ENCODE measurements around the gene KCNMA1. TPM values are rescaled to one million over a fixed set of nuclear protein-coding genes. Genes with fewer than 3 reads are reported as not detected.

The KCNMA1 gene
- total RNA-seq, 4 donors from 2014 or later = 68.4 to 170 (median 119) TPM

DNA sequence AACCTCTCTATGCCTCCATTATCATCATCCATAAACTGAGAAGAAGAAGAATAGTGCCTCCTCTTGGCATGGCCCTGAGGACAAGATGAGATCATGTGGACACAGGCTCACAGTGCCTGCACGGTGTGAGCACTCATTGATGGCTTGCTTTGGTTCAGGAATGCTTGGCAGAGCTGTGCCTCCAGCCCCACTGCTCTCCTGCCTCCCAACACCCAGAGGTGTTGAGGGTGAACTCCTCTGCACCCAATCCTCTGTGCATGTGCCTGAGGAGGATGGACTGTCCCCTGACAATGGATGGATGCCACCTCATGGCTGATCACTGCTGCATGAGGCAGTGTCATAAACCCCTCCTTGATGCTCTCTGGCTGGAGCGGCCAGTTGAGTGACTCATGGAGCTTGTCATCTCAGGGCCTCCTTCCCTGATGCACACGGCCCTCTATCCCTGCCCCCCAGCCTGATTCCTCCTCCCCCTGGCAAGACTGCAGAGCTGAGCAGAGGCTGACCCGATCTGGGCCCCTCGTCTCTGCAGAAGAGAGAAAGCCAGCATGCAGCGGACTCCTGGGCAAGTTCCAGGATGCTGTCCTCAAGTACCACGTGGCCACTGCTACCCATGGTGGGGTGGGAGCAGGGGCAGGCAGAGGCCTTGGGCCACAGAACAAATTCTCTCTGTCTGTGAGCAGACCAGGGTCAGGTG, 136.3 kb downstream of the KCNMA1 start:
- WGBS, 2 donors (ENCODE audit: low coverage in 1 of 2) = 45% methylated on average over 7 of the region's 7 CpGs; no CpG with 5 or more reads in 1 of the 2 donors
- no peak overlapping the region for H3K4me3 ChIP-seq
- H3K27me3 ChIP-seq = no peaks in the 10 kb centered on the region
- H3K36me3 ChIP-seq = no peaks in the 10 kb centered on the region
- H3K9me3 ChIP-seq = no peaks in the 10 kb centered on the region
- DNase-seq = no peak
- intact Hi-C loops (cut with DNase I; ENCODE audit: low total_unique reads) = no loop called here
- in situ Hi-C loops (cut with MboI; ENCODE audit: low pct_ligation_motif_present in 1 of 4, low pct_unique_long_range_greater_than_20kb in 1 of 4, low sequenced_read_pairs in 3 of 4) = no loop called here
- peak overlapping the region in 2 of 4 donors; percentile 25 to 49 for H3K27ac ChIP-seq
- TF ChIP-seq EP300 (IDR thresholded peaks at IDR 0.05; ENCODE audit: low read depth) = no peak
- peaks cover 7 to 17% (median 13%) of the 10 kb centered on the region in 4 donors for H3K4me1 ChIP-seq

DNA sequence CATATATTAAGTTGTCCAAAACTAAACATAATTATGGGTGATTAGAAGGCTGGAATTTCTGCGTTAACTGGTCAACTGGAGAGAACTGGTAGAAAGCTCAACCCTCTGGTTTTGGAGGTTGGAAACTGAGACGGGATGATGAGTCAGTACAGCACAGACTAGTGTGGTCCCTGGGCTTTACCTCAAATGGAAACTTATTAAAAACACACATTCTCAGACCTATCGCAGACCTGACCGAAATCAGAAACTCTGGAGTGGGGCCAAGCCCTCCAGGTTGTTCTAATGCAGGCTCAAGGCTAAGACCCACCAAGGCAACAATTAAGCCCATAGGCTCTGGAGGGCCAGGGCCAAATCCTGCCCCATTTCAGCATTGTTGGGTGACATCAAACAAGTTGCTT, 136.9 kb downstream of the KCNMA1 start:
- no peaks in the 10 kb centered on the region for H3K27me3 ChIP-seq
- intact Hi-C loops (cut with DNase I; ENCODE audit: low total_unique reads) (no loop called here), in situ Hi-C loops (cut with MboI; ENCODE audit: low pct_ligation_motif_present in 1 of 4, low pct_unique_long_range_greater_than_20kb in 1 of 4, low sequenced_read_pairs in 3 of 4) (no loop called here)
- 78% methylated on average over 4 of the region's 4 CpGs; no CpG with 5 or more reads in 1 of the 2 donors for WGBS, 2 donors (ENCODE audit: low coverage in 1 of 2)
- no peak for TF ChIP-seq EP300 (IDR thresholded peaks at IDR 0.05; ENCODE audit: low read depth)
- TF ChIP-seq POLR2AphosphoS5 (IDR thresholded peaks at IDR 0.05) = no peak
- TF ChIP-seq, protein P1, sequence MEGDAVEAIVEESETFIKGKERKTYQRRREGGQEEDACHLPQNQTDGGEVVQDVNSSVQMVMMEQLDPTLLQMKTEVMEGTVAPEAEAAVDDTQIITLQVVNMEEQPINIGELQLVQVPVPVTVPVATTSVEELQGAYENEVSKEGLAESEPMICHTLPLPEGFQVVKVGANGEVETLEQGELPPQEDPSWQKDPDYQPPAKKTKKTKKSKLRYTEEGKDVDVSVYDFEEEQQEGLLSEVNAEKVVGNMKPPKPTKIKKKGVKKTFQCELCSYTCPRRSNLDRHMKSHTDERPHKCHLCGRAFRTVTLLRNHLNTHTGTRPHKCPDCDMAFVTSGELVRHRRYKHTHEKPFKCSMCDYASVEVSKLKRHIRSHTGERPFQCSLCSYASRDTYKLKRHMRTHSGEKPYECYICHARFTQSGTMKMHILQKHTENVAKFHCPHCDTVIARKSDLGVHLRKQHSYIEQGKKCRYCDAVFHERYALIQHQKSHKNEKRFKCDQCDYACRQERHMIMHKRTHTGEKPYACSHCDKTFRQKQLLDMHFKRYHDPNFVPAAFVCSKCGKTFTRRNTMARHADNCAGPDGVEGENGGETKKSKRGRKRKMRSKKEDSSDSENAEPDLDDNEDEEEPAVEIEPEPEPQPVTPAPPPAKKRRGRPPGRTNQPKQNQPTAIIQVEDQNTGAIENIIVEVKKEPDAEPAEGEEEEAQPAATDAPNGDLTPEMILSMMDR (IDR thresholded peaks at IDR 0.05) = no peak
- no peak for TF ChIP-seq POLR2A (IDR thresholded peaks at IDR 0.05)
- H3K36me3 ChIP-seq = no peaks in the 10 kb centered on the region
- H3K27ac ChIP-seq = no peak overlapping the region
- no peaks in the 10 kb centered on the region for H3K9me3 ChIP-seq
- no peak for DNase-seq
- peaks cover 7 to 17% (median 13%) of the 10 kb centered on the region in 4 donors for H3K4me1 ChIP-seq
- H3K4me3 ChIP-seq = no peak overlapping the region

DNA sequence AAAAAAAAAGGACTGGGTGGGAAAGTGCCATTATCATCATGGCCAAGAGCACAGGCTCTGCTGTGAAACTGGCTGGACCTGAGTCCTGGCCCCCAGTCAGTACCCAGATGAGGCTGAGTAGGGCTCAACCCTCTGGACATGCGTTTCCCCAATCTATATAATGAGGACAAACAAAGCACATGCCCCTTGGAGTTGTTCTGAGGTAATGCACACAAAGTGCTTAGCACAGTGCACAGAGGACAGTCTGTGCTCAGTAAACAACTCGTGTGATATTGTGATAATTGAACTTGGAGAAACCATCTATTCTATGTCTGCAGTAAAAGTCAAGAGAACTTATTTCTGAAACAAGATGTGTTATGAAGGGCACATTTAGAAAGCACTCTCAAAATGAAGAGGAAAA, 138.8 kb downstream of the KCNMA1 start:
- peak overlapping the region in 2 of 4 donors; percentile 21 to 51 for H3K27ac ChIP-seq
- in situ Hi-C loops (cut with MboI; ENCODE audit: low pct_ligation_motif_present in 1 of 4, low pct_unique_long_range_greater_than_20kb in 1 of 4, low sequenced_read_pairs in 3 of 4) = no loop called here
- H3K4me1 ChIP-seq = peaks cover 0 to 15% (median 13%) of the 10 kb centered on the region in 4 donors
- intact Hi-C loops (cut with DNase I; ENCODE audit: low total_unique reads) = no loop called here
- H3K36me3 ChIP-seq = no peaks in the 10 kb centered on the region
- no peak overlapping the region for H3K4me3 ChIP-seq
- no peaks in the 10 kb centered on the region for H3K9me3 ChIP-seq
- no peaks in the 10 kb centered on the region for H3K27me3 ChIP-seq
- TF ChIP-seq EP300 (IDR thresholded peaks at IDR 0.05; ENCODE audit: low read depth) (no peak), POLR2AphosphoS5 (IDR thresholded peaks at IDR 0.05) (no peak), POLR2A (IDR thresholded peaks at IDR 0.05) (no peak)
- TF ChIP-seq, protein P1 (IDR thresholded peaks at IDR 0.05) = no peak
- WGBS, 2 donors (ENCODE audit: low coverage in 1 of 2) = 30 to 38% methylated on average over 2 of the region's 2 CpGs
- no peak for DNase-seq

DNA sequence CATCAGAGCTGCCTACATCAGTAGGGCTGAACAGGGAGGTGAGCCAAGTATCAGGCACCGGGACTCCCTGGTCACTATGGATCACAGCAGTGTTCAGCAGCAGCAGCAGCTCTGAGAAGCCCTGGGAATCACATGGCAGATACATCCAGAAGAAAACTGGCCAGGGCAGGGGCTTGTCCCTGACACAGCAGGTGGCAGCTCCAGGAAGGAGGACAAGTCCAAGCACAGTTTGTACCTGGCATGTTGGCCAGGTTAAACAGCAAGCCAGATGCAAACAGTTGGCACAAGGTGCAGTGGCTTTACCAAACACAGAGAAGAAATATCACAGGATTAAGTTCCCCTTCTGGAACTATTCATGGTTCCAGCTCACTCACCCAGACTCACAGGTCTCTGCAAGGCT, 139.4 kb downstream of the KCNMA1 start:
- no peak overlapping the region for H3K4me3 ChIP-seq
- peaks cover 0 to 15% (median 13%) of the 10 kb centered on the region in 4 donors for H3K4me1 ChIP-seq
- peak in 1 of 3 donors; percentile 7 for TF ChIP-seq POLR2AphosphoS5 (IDR thresholded peaks at IDR 0.05)
- TF ChIP-seq POLR2A (IDR thresholded peaks at IDR 0.05) = no peak
- TF ChIP-seq, protein P1 (IDR thresholded peaks at IDR 0.05) = no peak
- H3K36me3 ChIP-seq = no peaks in the 10 kb centered on the region
- intact Hi-C loops (cut with DNase I; ENCODE audit: low total_unique reads) (no loop called here), in situ Hi-C loops (cut with MboI; ENCODE audit: low pct_ligation_motif_present in 1 of 4, low pct_unique_long_range_greater_than_20kb in 1 of 4, low sequenced_read_pairs in 3 of 4) (no loop called here)
- 22 to 50% methylated on average over 1 of the region's 1 CpG for WGBS, 2 donors (ENCODE audit: low coverage in 1 of 2)
- no peak for DNase-seq
- H3K27me3 ChIP-seq = no peaks in the 10 kb centered on the region
- peak overlapping the region in 3 of 4 donors; percentile 7 to 51 (median 21) for H3K27ac ChIP-seq
- no peaks in the 10 kb centered on the region for H3K9me3 ChIP-seq
